NCI-H1417 (cell line): ENCODE data around the gene PCDHB3.
"Not testable (repeated sequence)": the region's sequence is repeated elsewhere in the genome, so short reads cannot be mapped to it uniquely, and the experiment has no call there.

ENCODE experiments used
- DNase-seq, 3 experiments: peaks; one replicate each; lab custom pipeline; 2025; lab: John Stamatoyannopoulos, UW

Gene PCDHB3

GRCh38 chr5:141135718-141136266 lies 35.5 kb downstream of the PCDHB3 start:
- no peak for DNase-seq

DNA sequence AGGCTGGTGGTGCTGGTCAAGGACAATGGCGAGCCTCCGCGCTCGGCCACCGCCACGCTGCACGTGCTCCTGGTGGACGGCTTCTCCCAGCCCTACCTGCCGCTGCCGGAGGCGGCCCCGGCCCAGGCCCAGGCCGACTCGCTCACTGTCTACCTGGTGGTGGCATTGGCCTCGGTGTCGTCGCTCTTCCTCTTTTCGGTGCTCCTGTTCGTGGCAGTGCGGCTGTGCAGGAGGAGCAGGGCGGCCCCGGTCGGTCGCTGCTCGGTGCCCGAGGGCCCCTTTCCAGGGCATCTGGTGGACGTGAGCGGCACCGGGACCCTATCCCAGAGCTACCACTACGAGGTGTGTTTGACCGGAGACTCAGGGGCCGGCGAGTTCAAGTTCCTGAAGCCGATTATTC lies 37.1 kb downstream of the PCDHB3 start:
- DNase-seq, result not testable (repeated sequence)

DNA sequence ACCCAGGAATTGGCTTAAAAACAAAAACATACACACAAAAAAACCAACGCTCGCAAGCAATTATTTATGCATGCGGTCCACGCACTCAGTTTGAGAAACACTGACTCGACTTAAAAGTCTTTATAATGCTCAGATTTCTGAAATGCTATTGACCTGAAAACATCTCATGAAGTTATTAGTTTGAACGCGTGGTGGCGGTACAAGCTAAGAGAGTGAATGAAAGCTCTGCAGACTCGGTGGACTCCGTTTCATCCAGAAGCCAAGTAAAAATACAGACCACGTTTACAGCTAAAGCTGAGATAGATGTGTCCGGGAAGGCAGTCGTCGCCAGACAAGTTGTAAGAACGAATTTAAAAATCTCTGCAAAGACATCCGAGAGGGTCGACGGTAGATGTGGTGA lies 49.5 kb downstream of the PCDHB3 start, which contains the start of gene PCDHB6:
TSS of gene PCDHB6 (plus strand) at position 246 of the 400 bp plus-strand sequence. CDS start 201 bp downstream, outside the sequence.
- no peak for DNase-seq

- DNase-seq, result no peak
Measured at GRCh38 chr5:141150224-141150992, 50.1 kb downstream of the PCDHB3 start.

- no peak for DNase-seq
Measured at GRCh38 chr5:141150993-141151325, 50.7 kb downstream of the PCDHB3 start.

DNA sequence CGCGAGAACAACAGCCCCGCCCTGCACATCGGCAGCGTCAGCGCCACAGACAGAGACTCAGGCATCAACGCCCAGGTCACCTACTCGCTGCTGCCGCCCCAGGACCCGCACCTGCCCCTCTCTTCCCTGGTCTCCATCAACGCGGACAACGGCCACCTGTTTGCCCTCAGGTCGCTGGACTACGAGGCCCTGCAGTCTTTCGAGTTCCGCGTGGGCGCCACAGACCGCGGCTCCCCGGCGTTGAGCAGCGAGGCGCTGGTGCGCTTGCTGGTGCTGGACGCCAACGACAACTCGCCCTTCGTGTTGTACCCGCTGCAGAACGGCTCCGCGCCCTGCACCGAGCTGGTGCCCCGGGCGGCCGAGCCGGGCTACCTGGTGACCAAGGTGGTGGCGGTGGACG lies 51.4 kb downstream of the PCDHB3 start:
- not testable (repeated sequence) for DNase-seq

DNA sequence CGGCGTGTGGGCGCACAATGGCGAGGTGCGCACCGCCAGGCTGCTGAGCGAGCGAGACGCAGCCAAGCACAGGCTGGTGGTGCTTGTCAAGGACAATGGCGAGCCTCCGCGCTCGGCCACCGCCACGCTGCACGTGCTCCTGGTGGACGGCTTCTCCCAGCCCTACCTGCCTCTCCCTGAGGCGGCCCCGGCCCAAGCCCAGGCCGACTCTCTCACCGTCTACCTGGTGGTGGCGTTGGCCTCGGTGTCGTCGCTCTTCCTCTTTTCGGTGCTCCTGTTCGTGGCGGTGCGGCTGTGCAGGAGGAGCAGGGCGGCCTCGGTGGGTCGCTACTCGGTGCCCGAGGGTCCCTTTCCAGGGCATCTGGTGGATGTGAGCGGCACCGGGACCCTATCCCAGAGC lies 51.8 kb downstream of the PCDHB3 start:
- not testable (repeated sequence) for DNase-seq
